Endothelial cell of umbilical vein (primary cell): ENCODE results near the gene RNPEPL1. TPM values are rescaled to one million over a fixed set of nuclear protein-coding genes. Genes with fewer than 3 reads are reported as not detected.
"Not testable (repeated sequence)": the region's sequence is repeated elsewhere in the genome, so short reads cannot be mapped to it uniquely, and the experiment has no call there.

ENCODE experiments used
- BruUV-seq: library from RNA; stranded (reverse); fragments of 400-500 nt; replicated peaks from 2 replicates; lab custom pipeline; 2021; lab: Mats Ljungman, UMichigan
- CTCF ChIA-PET: fragments of 300-600, 350-600 bp; sonication (Branson Sonifier 250); formaldehyde crosslinking; loops from one replicate; lab custom pipeline; 2021; ENCODE audit warnings: antibody characterized with exemption, inconsistent platforms; lab: Charles Lee
- POLR2A ChIA-PET: fragments of 300-600, 350-600 bp; sonication (Branson Sonifier 250); formaldehyde crosslinking; loops from one replicate; lab custom pipeline; 2021; ENCODE audit warnings: antibody characterized with exemption, inconsistent platforms; lab: Charles Lee
- DNase-seq: peaks from one replicate; pipeline ENCODE4 v3.0.0-alpha.2; 2011; ENCODE audit warnings: low read depth, low spot score
- FAIRE-seq: peaks from 2 replicates; lab custom pipeline; 2011; peaks lifted over from hg19 to GRCh38; lab: Jason Lieb, UNC
- H2AFZ ChIP-seq: 2 replicates; pipeline ENCODE4 v1.6.0; 2012; ENCODE audit warnings: low read depth, low read length, control low read depth, inconsistent platforms
- H3K27ac ChIP-seq: 2 replicates; pipeline ENCODE4 v1.5.1; 2011; ENCODE audit warnings: low read depth, mild to moderate bottlenecking, control low read depth, low read length, moderate library complexity; ENCODE audit not compliant: insufficient read depth
- H3K27me3 ChIP-seq, 2 experiments: 2 replicates each; pipeline versions ENCODE4 v1.6.0 to v1.6.1; 2011; ENCODE audit warnings: low read length in 2 of 2, mixed read lengths in 1 of 2; ENCODE audit not compliant: control insufficient read depth in 2 of 2, insufficient read depth in 2 of 2
- H3K36me3 ChIP-seq, 2 experiments: 2 replicates in 1 of 2; 3 replicates in 1 of 2; pipeline ENCODE4 v1.5.1; 2011; ENCODE audit warnings: low read length in 2 of 2, mild to moderate bottlenecking in 1 of 2, moderate library complexity in 1 of 2; ENCODE audit not compliant: control insufficient read depth in 2 of 2, insufficient read depth in 2 of 2; ENCODE audit errors: extremely low read depth in 1 of 2
- H3K4me1 ChIP-seq: 3 replicates; pipeline ENCODE4 v1.5.1; 2011; ENCODE audit warnings: mild to moderate bottlenecking, low read length; ENCODE audit not compliant: control insufficient read depth, insufficient read depth; ENCODE audit errors: extremely low read depth
- H3K4me2 ChIP-seq: 2 replicates; pipeline ENCODE4 v1.6.1; 2011; ENCODE audit warnings: low read length, control low read depth, mixed read lengths; ENCODE audit not compliant: insufficient read depth
- H3K4me3 ChIP-seq, 3 experiments: fragments of 200-600 bp in 1 of 3; sonication (generic), shearing (Covaris generic) in 1 of 3; replicated peaks in 1 of 3; 2 replicates each; pipeline ENCODE4 v1.5.1; 2011 to 2016; ENCODE audit warnings: control low read depth in 3 of 3, low read length in 3 of 3, mild to moderate bottlenecking in 2 of 3, inconsistent platforms in 1 of 3, low read depth in 1 of 3, moderate library complexity in 1 of 3; ENCODE audit not compliant: insufficient read depth in 1 of 3
- H3K79me2 ChIP-seq: 2 replicates; pipeline ENCODE4 v1.6.0; 2012; ENCODE audit warnings: low read length, inconsistent platforms; ENCODE audit not compliant: control insufficient read depth, insufficient read depth
- H3K9ac ChIP-seq: replicated peaks from 2 replicates; pipeline ENCODE3; 2011; ENCODE audit warnings: low read length, control low read depth; ENCODE audit not compliant: insufficient read depth; ENCODE audit errors: extremely low read depth
- H3K9me1 ChIP-seq: replicated peaks from 3 replicates; pipeline ENCODE4 v1.6.0; 2011; ENCODE audit warnings: mild to moderate bottlenecking, low read length; ENCODE audit not compliant: control insufficient read depth, insufficient read depth; ENCODE audit errors: extremely low read depth
- H3K9me3 ChIP-seq: replicated peaks from 2 replicates; pipeline ENCODE4 v1.5.1; 2012; ENCODE audit warnings: low read length, inconsistent platforms; ENCODE audit not compliant: control insufficient read depth, insufficient read depth
- H4K20me1 ChIP-seq: replicated peaks from 2 replicates; pipeline ENCODE3; 2011; ENCODE audit warnings: mild to moderate bottlenecking, low read length; ENCODE audit not compliant: control insufficient read depth, insufficient read depth; ENCODE audit errors: extremely low read depth
- CTCF ChIP-seq, 2 donors: IDR thresholded peaks; 1 replicate in 1 of 2; 2 replicates in 1 of 2; pipeline ENCODE4 v1.5.1; 2011; ENCODE audit warnings: low read length in 2 of 2, mild to moderate bottlenecking in 2 of 2, moderate library complexity in 2 of 2, control low read depth in 1 of 2, inconsistent platforms in 1 of 2, low read depth in 1 of 2; ENCODE audit not compliant: insufficient read depth in 1 of 2; ENCODE audit errors: extremely low read depth in 1 of 2
- EZH2 ChIP-seq: IDR thresholded peaks from 2 replicates; pipeline ENCODE4 v1.6.1; 2012; ENCODE audit warnings: borderline replicate concordance, low read depth, mild to moderate bottlenecking, moderate library complexity, low read length, inconsistent platforms; ENCODE audit not compliant: severe bottlenecking
- FOS ChIP-seq: IDR thresholded peaks from 2 replicates; pipeline ENCODE4 v1.6.1; 2011; ENCODE audit warnings: mild to moderate bottlenecking, low read length, moderate library complexity, borderline replicate concordance; ENCODE audit not compliant: insufficient read depth
- GATA2 ChIP-seq: IDR thresholded peaks from 2 replicates; pipeline ENCODE4 v1.7.0; 2011; ENCODE audit warnings: low read depth, mild to moderate bottlenecking, moderate library complexity, mixed read lengths, low read length; ENCODE audit not compliant: insufficient read length, insufficient read depth
- JUN ChIP-seq: IDR thresholded peaks from 2 replicates; pipeline ENCODE4 v1.6.1; 2011; ENCODE audit warnings: borderline replicate concordance, low read depth; ENCODE audit not compliant: insufficient read length, insufficient read depth
- MAX ChIP-seq: IDR thresholded peaks from 2 replicates; pipeline ENCODE4 v1.6.1; 2011; ENCODE audit not compliant: insufficient read depth, insufficient read length
- MYC ChIP-seq: IDR thresholded peaks from one replicate; pipeline ENCODE4 v1.6.1; 2011; ENCODE audit warnings: mild to moderate bottlenecking, low read depth, low read length
- POLR2A ChIP-seq: IDR thresholded peaks from 2 replicates; pipeline ENCODE4 v1.6.1; 2012; ENCODE audit warnings: low read depth, mild to moderate bottlenecking, control low read depth, low read length
- POLR2AphosphoS5 ChIP-seq: IDR thresholded peaks from 2 replicates; pipeline ENCODE4 v1.6.1; 2012; ENCODE audit warnings: low read depth, mild to moderate bottlenecking, control low read depth, low read length, moderate library complexity; ENCODE audit not compliant: insufficient read depth
- dilution Hi-C: fragments of 300-500 bp; cut with MboI; formaldehyde crosslinking; loops from one replicate; pipeline ENCODE4 v1.15.0; 2019; ENCODE audit warnings: low sequenced_read_pairs; ENCODE audit not compliant: extremely low pct_ligation_motif_present
- intact Hi-C: fragments of 100-400 bp; cut with micrococcal nuclease; formaldehyde crosslinking; loops from one replicate; pipeline ENCODE4 v1.10.0; 2022
- polyA plus RNA-seq, 4 experiments: library from polyadenylated mRNA; depleted of rRNA in 3 of 4; stranded (reverse) in 3 of 4; unstranded in 1 of 4; fragments of >200 nt; gene quantifications; 2 replicates each; pipeline versions ENCODE4 v1.2.1 to v1.2.3, GENCODE V29; 2011 to 2012; ENCODE audit warnings: missing spikeins in 1 of 4
- total RNA-seq: library from RNA; stranded (reverse); gene quantifications from 2 replicates; pipeline ENCODE4 v1.2.3, GENCODE V29; 2021

Gene RNPEPL1
- total and polyA plus RNA-seq, 2 donors (not counting 3 experiments of a cell fraction or from before 2014, with no cell fraction given), result 35.8 to 67.1 TPM

- no peak overlapping the region for H3K4me3 ChIP-seq
- no peak overlapping the region for H3K9ac ChIP-seq
- H2AFZ ChIP-seq, result no peak overlapping the region
- H3K27ac ChIP-seq, result no peak overlapping the region
- no peak for TF ChIP-seq POLR2A
- TF ChIP-seq MYC, result no peak
- TF ChIP-seq POLR2AphosphoS5, result no peak
- TF ChIP-seq GATA2, result no peak
- no peak for TF ChIP-seq JUN
- TF ChIP-seq CTCF (IDR thresholded peaks at IDR 0.05; ENCODE audit: extremely low read depth in 1 of 2, insufficient read depth in 1 of 2, low read depth in 1 of 2, low read length in 2 of 2), result no peak
- no peak for TF ChIP-seq EZH2
- no peak for TF ChIP-seq MAX
- TF ChIP-seq FOS, result no peak
- no peaks in the 10 kb centered on the region for H3K79me2 ChIP-seq
- no peak for DNase-seq
- no peak for FAIRE-seq
- H3K36me3 ChIP-seq, result peaks cover 0 to 2% of the 10 kb centered on the region in 2 experiments
- no peaks in the 10 kb centered on the region for H3K27me3 ChIP-seq
- intact Hi-C loops (no loop called here), dilution Hi-C loops (no loop called here)
- ChIA-PET CTCF (interaction anchor here (1.8 kb wide), 1 partner anchor 24 kb away, joined by 4 read pairs; no protein-coding TSS in a partner anchor), POLR2A (no interaction called here)
- no peak overlapping the region for H3K4me2 ChIP-seq
- no peaks in the 10 kb centered on the region for H3K9me1 ChIP-seq
- BruUV-seq, result no TSS peak
- H3K9me3 ChIP-seq, result no peaks in the 10 kb centered on the region
- H4K20me1 ChIP-seq, result no peaks in the 10 kb centered on the region
- H3K4me1 ChIP-seq, result no peaks in the 10 kb centered on the region
Measured at GRCh38 chr2:240538031-240538780, 30.1 kb upstream of the RNPEPL1 start.

GRCh38 chr2:240539101-240539500, 29.2 kb upstream of the RNPEPL1 start:
- H3K9ac ChIP-seq, H3K4me1 ChIP-seq, H3K9me1 ChIP-seq, H3K36me3 ChIP-seq, dilution Hi-C loops, DNase-seq, H2AFZ ChIP-seq, H3K27me3 ChIP-seq, intact Hi-C loops, H3K27ac ChIP-seq, POLR2A ChIA-PET, H3K4me2 ChIP-seq, H4K20me1 ChIP-seq, H3K4me3 ChIP-seq, H3K9me3 ChIP-seq, FAIRE-seq, H3K79me2 ChIP-seq, BruUV-seq: not testable (repeated sequence)
- CTCF ChIA-PET, result interaction anchor here (0.6 to 1.8 kb wide), 2 partner anchors 25 to 296 kb away, joined by 4 read pairs; no protein-coding TSS in a partner anchor
